Measurements from ENCODE around the gene LRP1-AS. TPM values are rescaled to one million over a fixed set of nuclear protein-coding genes. Genes with fewer than 3 reads are reported as not detected.

Gene LRP1-AS
- polyA plus RNA-seq, 2 of the 4 experiments (the other 2 are of a cell fraction): not detected

DNA sequence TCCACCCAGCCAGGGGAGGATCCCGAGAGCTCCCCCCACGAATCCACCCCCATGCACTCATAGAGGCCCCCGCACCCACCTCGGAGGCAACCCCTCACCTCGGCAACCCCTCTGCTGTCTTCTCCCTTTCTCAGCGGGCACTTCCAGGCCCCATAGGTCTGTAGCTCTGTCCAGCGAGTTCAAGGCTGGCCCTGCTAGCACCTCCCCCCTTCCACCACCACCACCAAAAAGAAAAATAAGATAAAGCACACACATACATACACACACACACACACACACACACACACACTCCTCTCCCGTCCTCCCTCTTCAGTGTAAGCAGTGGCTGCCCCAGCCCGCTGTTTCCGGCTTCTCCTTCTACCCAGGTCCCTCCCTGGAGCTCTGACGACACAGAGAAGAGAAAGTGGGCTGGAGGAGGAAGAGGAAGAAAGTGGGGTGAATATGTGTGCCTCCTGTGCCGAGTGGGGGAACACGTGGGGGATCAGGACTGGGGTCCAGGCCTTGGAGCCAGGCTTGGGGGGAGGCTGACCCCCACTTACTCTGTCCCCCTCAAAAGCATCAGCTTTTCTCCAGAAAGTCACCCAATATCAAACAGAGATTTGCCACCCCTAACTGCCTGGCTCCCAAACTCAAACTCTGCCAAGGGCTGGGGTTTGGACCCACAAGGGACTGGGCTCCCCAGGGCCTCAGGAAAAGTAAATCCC is 36.2 kb downstream of the LRP1-AS start, which contains the start of gene STAT6 (continued):
- no peak for TF ChIP-seq JUNB (IDR thresholded peaks at IDR 0.05)

GRCh38 chr12:57110104-57111030 is 37.1 kb downstream of the LRP1-AS start:
- H3K4me3 ChIP-seq: peak overlapping the region; percentile 59
- DNase-seq (ENCODE audit: low read depth in 1 of 2, low spot score in 1 of 2) (peak; percentile 64 to 75), ATAC-seq (peak; percentile 55 to 70), FAIRE-seq (no peak)
- 5% methylated on average over 28 of the region's 28 CpGs for WGBS (ENCODE audit: missing lambda C conversion rate)
- TF ChIP-seq JUN (IDR thresholded peaks at IDR 0.05) (peak in 1 of 2 experiments; percentile 36; a peak in 1 of 5 replicates), POLR2A (IDR thresholded peaks at IDR 0.05; ENCODE audit: low read length) (peak; percentile 26; the same call in 1 of the 2 replicates), JUNB (IDR thresholded peaks at IDR 0.05) (no peak), E2F6 (IDR thresholded peaks at IDR 0.05; ENCODE audit: borderline replicate concordance, low read depth) (peak; percentile 72; the same call in 1 of the 2 replicates), CEBPB (IDR thresholded peaks at IDR 0.05) (peak in 1 of 2 experiments; percentile 35; a peak in 1 of 4 replicates), TFCP2L1 (CRISPR knock-in tag; IDR thresholded peaks at IDR 0.05) (peak; percentile 1; the same call in 1 of the 2 replicates), MAX (IDR thresholded peaks at IDR 0.05) (peak; percentile 83), GATA3 (IDR thresholded peaks at IDR 0.05; ENCODE audit: borderline replicate concordance) (peak; percentile 49; the same call in 1 of the 2 replicates), MYC (IDR thresholded peaks at IDR 0.05; ENCODE audit: borderline replicate concordance, low read length) (peak; percentile 80)
- TF ChIP-seq, protein P1, sequence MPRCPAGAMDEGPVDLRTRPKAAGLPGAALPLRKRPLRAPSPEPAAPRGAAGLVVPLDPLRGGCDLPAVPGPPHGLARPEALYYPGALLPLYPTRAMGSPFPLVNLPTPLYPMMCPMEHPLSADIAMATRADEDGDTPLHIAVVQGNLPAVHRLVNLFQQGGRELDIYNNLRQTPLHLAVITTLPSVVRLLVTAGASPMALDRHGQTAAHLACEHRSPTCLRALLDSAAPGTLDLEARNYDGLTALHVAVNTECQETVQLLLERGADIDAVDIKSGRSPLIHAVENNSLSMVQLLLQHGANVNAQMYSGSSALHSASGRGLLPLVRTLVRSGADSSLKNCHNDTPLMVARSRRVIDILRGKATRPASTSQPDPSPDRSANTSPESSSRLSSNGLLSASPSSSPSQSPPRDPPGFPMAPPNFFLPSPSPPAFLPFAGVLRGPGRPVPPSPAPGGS (IDR thresholded peaks at IDR 0.05): 0 out of 3 replicates have a peak, but pooled peaks have one; percentile 50
- TF ChIP-seq, protein P2, sequence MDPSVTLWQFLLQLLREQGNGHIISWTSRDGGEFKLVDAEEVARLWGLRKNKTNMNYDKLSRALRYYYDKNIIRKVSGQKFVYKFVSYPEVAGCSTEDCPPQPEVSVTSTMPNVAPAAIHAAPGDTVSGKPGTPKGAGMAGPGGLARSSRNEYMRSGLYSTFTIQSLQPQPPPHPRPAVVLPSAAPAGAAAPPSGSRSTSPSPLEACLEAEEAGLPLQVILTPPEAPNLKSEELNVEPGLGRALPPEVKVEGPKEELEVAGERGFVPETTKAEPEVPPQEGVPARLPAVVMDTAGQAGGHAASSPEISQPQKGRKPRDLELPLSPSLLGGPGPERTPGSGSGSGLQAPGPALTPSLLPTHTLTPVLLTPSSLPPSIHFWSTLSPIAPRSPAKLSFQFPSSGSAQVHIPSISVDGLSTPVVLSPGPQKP (IDR thresholded peaks at IDR 0.05; ENCODE audit: low read depth, low read length): no peak
- peaks cover 19% of the 10 kb centered on the region for H3K4me1 ChIP-seq
- peak overlapping the region; percentile 98 for H3K4me2 ChIP-seq
- no peaks in the 10 kb centered on the region for H3K9me3 ChIP-seq
- H3K27ac ChIP-seq: peak overlapping the region; percentile 92 to 98
- POLR2A ChIA-PET: interaction anchor here (0.6 to 3.5 kb wide), 11 partner anchors 9 to 384 kb away, joined by 3 to 143 read pairs (median 11); partner anchors contain the start of genes LRP1, NAB2, NACA and NEMP1
- CTCF ChIA-PET: interaction anchor here (0.9 to 13.4 kb wide), 17 partner anchors 12 to 422 kb away, joined by 3 to 440 read pairs (median 23); partner anchors contain the start of genes LRP1, MYO1A, NAB2 and NEMP1

DNA sequence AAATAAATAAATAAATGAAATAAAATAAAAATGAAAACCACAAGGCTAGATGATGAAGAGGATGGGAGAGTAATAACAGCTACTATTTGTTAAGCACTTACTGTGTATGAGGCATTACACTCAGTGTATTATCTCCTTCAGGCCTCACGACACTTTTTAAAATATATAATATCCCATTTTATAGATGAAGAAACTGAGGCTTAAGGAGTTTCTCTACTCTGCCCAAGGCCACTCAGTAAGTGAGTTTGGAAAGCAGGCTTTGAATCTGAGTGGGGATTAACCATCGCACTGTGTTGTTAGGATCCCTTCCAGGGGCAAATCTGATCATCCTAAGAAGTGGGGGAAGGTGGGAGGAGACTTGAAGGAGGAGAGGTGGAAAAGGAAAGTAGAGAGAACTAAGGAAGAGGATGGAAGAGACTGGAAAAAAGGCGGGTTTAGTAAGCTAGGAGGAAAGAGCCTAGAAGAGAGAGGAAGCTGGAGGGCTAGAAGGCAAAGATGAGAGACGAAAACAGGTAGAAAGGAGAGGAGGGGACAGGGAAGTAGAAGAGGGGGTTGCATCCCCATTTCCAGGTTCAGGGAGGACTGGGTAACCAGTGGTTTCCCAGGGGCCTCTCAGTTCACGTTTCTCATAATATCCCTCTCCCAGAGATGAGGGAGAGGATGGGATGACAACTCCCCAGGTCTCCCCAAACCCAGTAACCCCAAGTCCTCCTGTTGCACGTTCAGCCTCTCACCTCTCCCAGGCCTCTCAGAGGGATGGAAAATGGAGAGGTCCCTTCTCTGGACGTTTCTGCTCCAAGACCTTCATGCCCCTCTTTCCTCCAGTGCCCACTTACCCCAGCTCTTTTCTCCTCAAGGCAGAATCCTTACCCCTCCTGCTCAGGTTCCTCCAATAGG is 38.0 kb downstream of the LRP1-AS start:
- WGBS (ENCODE audit: missing lambda C conversion rate): 77% methylated on average over 7 of the region's 7 CpGs
- peak overlapping the region; percentile 98 for H3K4me2 ChIP-seq
- ChIA-PET CTCF (interaction anchor here (0.9 to 13.4 kb wide), 5 partner anchors 14 to 73 kb away, joined by 3 to 440 read pairs (median 37); partner anchors contain the start of genes LRP1, NAB2 and NEMP1), POLR2A (interaction anchor here (0.6 to 3.5 kb wide), 5 partner anchors 12 to 60 kb away, joined by 3 to 143 read pairs (median 20); partner anchors contain the start of genes LRP1 and NAB2)
- TF ChIP-seq ESRRA (IDR thresholded peaks at IDR 0.05; ENCODE audit: borderline replicate concordance, low read length) (no peak), ZSCAN20 (CRISPR knock-in tag; IDR thresholded peaks at IDR 0.05) (0 out of 2 replicates have a peak, but pooled peaks have one; percentile 34), FOSL2 (IDR thresholded peaks at IDR 0.05) (no peak), FOSL2 (CRISPR knock-in tag; IDR thresholded peaks at IDR 0.05) (no peak), HMGXB4 (CRISPR knock-in tag; IDR thresholded peaks at IDR 0.05; ENCODE audit: borderline replicate concordance) (no peak), ZFP36 (IDR thresholded peaks at IDR 0.05; ENCODE audit: borderline replicate concordance, partially characterized antibody) (no peak), CEBPB (IDR thresholded peaks at IDR 0.05) (no peak), ATOH8 (CRISPR knock-in tag; IDR thresholded peaks at IDR 0.05; ENCODE audit: low read depth) (no peak), JUN (IDR thresholded peaks at IDR 0.05) (no peak), TP53 (CRISPR knock-in tag; IDR thresholded peaks at IDR 0.05) (no peak), EHF (CRISPR knock-in tag; IDR thresholded peaks at IDR 0.05) (no peak), GATA3 (IDR thresholded peaks at IDR 0.05; ENCODE audit: borderline replicate concordance) (no peak), HDAC2 (IDR thresholded peaks at IDR 0.05) (0 out of 2 replicates have a peak, but pooled peaks have one; percentile 28)
- DNase-seq (ENCODE audit: low read depth in 1 of 2, low spot score in 1 of 2) (no peak), ATAC-seq (no peak), FAIRE-seq (no peak)
- H3K9me3 ChIP-seq: no peaks in the 10 kb centered on the region
- H3K4me1 ChIP-seq: peaks cover 19% of the 10 kb centered on the region
- peak overlapping the region; percentile 92 to 98; a peak in 5 of 6 replicates for H3K27ac ChIP-seq
- peak overlapping the region; percentile 59 for H3K4me3 ChIP-seq
